DND-41 (cell line): ENCODE results near the gene PDE6B.
"Not testable (repeated sequence)": the region's sequence is repeated elsewhere in the genome, so short reads cannot be mapped to it uniquely, and the experiment has no call there.

Experiments used
- ATAC-seq: fragments of 200-7000 bp; cut with Tn5 transposase; 3 replicates; pipeline ENCODE4 v1.9.1; 2021; ENCODE audit warnings: low read depth; ENCODE audit not compliant: insufficient read depth
- DNase-seq: peaks from one replicate; pipeline ENCODE4 v3.0.0-alpha.2; 2020
- H2AFZ ChIP-seq: 2 replicates; pipeline ENCODE4 v1.6.0; 2012; ENCODE audit warnings: low read depth, low read length
- H3K27ac ChIP-seq: 2 replicates; pipeline ENCODE4 v1.5.1; 2012; ENCODE audit warnings: low read length, inconsistent platforms
- H3K27me3 ChIP-seq: fragments of 200-600 bp; sonication (generic); 2 replicates; pipeline ENCODE4 v1.6.0; 2012; ENCODE audit warnings: low read length, mild to moderate bottlenecking, inconsistent platforms; ENCODE audit not compliant: insufficient read depth, poor library complexity
- H3K36me3 ChIP-seq: 2 replicates; pipeline ENCODE4 v1.5.1; 2012; ENCODE audit warnings: low read length, inconsistent platforms; ENCODE audit not compliant: insufficient read depth
- H3K4me1 ChIP-seq: 2 replicates; pipeline ENCODE4 v1.5.1; 2012; ENCODE audit warnings: mild to moderate bottlenecking, low read length; ENCODE audit not compliant: insufficient read depth
- H3K4me2 ChIP-seq: 2 replicates; pipeline ENCODE4 v1.6.0; 2012; ENCODE audit warnings: mild to moderate bottlenecking, moderate library complexity, low read length, inconsistent platforms; ENCODE audit not compliant: insufficient read depth
- H3K4me3 ChIP-seq, 2 experiments: fragments of 200-600 bp in 1 of 2; shearing (Covaris generic) in 1 of 2; 2 replicates each; pipeline ENCODE4 v1.5.1; 2012 to 2016; ENCODE audit warnings: inconsistent platforms in 2 of 2, low read length in 2 of 2, mild to moderate bottlenecking in 2 of 2, low read depth in 1 of 2, moderate library complexity in 1 of 2
- H3K79me2 ChIP-seq: 2 replicates; pipeline ENCODE4 v1.6.0; 2012; ENCODE audit warnings: low read length, inconsistent platforms; ENCODE audit not compliant: insufficient read depth
- H3K9ac ChIP-seq: 2 replicates; pipeline ENCODE4 v1.6.0; 2012; ENCODE audit warnings: low read depth, mild to moderate bottlenecking, inconsistent platforms, low read length, moderate library complexity
- H3K9me3 ChIP-seq: 2 replicates; pipeline ENCODE4 v1.5.1; 2012; ENCODE audit warnings: low read length, moderate library complexity, mild to moderate bottlenecking, inconsistent platforms; ENCODE audit not compliant: insufficient read depth, severe bottlenecking
- H4K20me1 ChIP-seq: 2 replicates; pipeline ENCODE4 v1.6.0; 2012; ENCODE audit warnings: low read length; ENCODE audit not compliant: insufficient read depth
- EZH2 ChIP-seq: IDR thresholded peaks from 3 replicates; pipeline ENCODE4 v1.6.1; 2012; ENCODE audit warnings: borderline replicate concordance, low read depth, mild to moderate bottlenecking, moderate library complexity, low read length, inconsistent platforms; ENCODE audit not compliant: severe bottlenecking
- TF ChIP-seq, protein P1 (sequence below): IDR thresholded peaks from 2 replicates; pipeline ENCODE4 v1.5.1; 2012; ENCODE audit warnings: borderline replicate concordance, low read length, moderate library complexity, mild to moderate bottlenecking; ENCODE audit not compliant: poor library complexity, severe bottlenecking; ENCODE audit errors: extremely low read depth

The PDE6B gene

DNA sequence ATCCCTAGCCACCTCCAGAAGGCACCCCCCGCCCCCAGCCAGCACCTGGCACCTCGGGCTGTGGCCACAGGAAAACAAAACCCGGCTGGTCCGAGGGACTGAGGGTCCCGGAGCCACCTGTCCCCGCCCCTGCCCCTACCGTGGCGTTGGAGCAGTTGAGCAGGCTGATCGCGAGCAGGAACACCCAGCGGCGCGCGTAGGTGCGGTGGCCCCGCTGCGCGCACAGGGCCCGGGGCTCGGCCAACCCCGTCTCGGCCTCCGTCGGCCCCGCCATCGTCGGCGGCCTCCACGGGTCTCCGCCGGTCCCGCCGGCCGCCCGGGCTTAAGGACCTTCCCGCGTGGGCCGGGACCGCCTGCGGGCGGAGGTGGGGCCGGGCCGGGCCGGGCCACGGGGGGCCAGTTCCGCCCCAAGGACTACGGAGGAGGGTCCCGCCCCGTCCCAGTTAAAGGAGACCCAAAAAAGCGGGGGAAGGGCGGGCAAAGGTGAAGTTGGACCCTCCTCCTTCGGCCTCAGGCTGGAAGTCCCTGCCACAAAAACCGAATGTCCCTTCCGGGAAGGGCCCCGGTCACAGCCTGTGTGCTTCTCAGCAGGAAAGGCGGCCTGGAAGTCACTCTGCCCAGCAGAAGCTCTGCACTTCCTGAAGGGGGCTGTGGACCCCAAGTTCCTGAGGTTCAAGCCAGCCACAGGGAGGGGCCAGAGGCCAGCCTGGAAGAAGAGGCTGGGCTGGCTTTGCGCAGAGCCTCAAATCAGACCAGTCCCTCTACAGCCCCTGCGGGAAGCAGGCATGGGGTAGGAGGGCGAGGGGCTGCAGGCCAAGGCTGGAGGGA, 63.7 kb downstream of the PDE6B start, which contains the start of gene SLC49A3:
TSS of gene SLC49A3 (minus strand) at position 298 of the 828 bp plus-strand sequence. CDS start at position 274, 24 bp downstream.
- no peak within 1 kb of the TSS for H3K4me3 ChIP-seq

GRCh38 chr4:689723-690122, 64.3 kb downstream of the PDE6B start:
- TF ChIP-seq EZH2 = no peak
- TF ChIP-seq, protein P1, sequence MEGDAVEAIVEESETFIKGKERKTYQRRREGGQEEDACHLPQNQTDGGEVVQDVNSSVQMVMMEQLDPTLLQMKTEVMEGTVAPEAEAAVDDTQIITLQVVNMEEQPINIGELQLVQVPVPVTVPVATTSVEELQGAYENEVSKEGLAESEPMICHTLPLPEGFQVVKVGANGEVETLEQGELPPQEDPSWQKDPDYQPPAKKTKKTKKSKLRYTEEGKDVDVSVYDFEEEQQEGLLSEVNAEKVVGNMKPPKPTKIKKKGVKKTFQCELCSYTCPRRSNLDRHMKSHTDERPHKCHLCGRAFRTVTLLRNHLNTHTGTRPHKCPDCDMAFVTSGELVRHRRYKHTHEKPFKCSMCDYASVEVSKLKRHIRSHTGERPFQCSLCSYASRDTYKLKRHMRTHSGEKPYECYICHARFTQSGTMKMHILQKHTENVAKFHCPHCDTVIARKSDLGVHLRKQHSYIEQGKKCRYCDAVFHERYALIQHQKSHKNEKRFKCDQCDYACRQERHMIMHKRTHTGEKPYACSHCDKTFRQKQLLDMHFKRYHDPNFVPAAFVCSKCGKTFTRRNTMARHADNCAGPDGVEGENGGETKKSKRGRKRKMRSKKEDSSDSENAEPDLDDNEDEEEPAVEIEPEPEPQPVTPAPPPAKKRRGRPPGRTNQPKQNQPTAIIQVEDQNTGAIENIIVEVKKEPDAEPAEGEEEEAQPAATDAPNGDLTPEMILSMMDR = no peak
- DNase-seq = no peak
- ATAC-seq = no peak
- Histone ChIP-seq H3K9ac (no peak overlapping the region), H3K4me1 (no peaks in the 10 kb centered on the region), H2AFZ (no peak overlapping the region), H3K36me3 (no peaks in the 10 kb centered on the region), H4K20me1 (peaks cover 4% of the 10 kb centered on the region; the same call in 1 of the 2 replicates), H3K79me2 (no peaks in the 10 kb centered on the region), H3K4me3 (no peak overlapping the region), H3K4me2 (no peak overlapping the region), H3K9me3 (no peaks in the 10 kb centered on the region), H3K27ac (no peak overlapping the region), H3K27me3 (no peaks in the 10 kb centered on the region)

More for the DNA sequence above, 63.7 kb downstream of the PDE6B start, which contains the start of gene SLC49A3:
- no peak within 1 kb of the TSS for H3K4me2 ChIP-seq
- no peak within 1 kb of the TSS for H2AFZ ChIP-seq
- no peaks in the 10 kb centered on the region for H3K4me1 ChIP-seq
- ATAC-seq (no peak), DNase-seq (no peak)
- H3K36me3 ChIP-seq = no peaks in the 10 kb centered on the region
- no peaks in the 10 kb centered on the region for H3K27me3 ChIP-seq
- peaks cover 4% of the 10 kb centered on the region; the same call in 1 of the 2 replicates for H4K20me1 ChIP-seq
- no peak within 1 kb of the TSS for H3K27ac ChIP-seq
- no peak for TF ChIP-seq EZH2
- TF ChIP-seq, protein P1 = no peak
- H3K79me2 ChIP-seq = no peaks in the 10 kb centered on the region
- no peaks in the 10 kb centered on the region for H3K9me3 ChIP-seq
- H3K9ac ChIP-seq = no peak within 1 kb of the TSS

DNA sequence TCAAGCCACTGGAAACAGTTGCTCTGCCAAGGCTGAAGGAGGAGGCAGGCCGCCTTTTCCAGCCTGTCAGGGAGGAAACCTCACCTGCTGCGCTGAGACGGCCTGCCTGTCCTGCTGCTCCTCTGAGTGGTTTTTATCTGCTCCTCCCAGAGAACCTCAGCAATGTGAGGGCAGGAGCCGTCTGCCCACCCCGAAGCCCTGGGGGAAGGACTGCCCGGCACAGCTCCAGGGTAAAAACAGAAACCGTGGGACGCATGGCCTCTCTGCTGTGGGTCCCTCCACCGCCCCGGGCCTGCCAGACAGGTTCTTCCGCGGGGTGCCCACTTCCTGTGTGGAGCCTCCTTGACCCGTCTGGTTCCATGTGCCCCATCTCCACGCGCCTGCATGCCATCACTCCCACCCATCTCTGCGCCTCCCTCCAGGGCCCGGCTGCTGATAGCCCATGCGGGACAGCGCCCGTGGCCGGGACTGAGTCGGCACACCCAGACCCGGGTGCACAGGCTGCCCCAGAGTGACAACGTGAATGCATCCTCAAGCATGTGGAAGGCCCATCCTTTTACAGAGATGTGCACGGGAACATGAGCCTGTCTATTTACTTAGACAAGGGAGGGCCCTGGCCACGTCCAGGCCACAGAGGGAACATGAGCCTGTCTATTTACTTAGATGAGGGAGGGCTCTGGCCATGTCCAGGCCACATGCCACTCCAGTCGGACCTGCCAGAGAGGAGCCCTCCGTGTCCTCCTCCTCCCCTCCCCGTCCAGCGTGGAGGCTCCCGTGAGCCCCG, 67.6 kb downstream of the PDE6B start:
- Histone ChIP-seq H4K20me1 (peaks cover 4% of the 10 kb centered on the region; the same call in 1 of the 2 replicates), H2AFZ (no peak overlapping the region), H3K9ac (no peak overlapping the region), H3K27me3 (no peaks in the 10 kb centered on the region), H3K36me3 (no peaks in the 10 kb centered on the region), H3K79me2 (no peaks in the 10 kb centered on the region), H3K4me2 (no peak overlapping the region), H3K27ac (no peak overlapping the region), H3K9me3 (no peaks in the 10 kb centered on the region), H3K4me1 (no peaks in the 10 kb centered on the region), H3K4me3 (no peak overlapping the region)
- no peak for TF ChIP-seq EZH2
- TF ChIP-seq, protein P1 = no peak
- DNase-seq (no peak), ATAC-seq (no peak)

GRCh38 chr4:694341-694940, 69.1 kb downstream of the PDE6B start:
- not testable (repeated sequence) for H4K20me1 ChIP-seq, H3K4me3 ChIP-seq, H3K4me1 ChIP-seq, H2AFZ ChIP-seq, H3K79me2 ChIP-seq, H3K27ac ChIP-seq, H3K4me2 ChIP-seq, H3K27me3 ChIP-seq, H3K9me3 ChIP-seq, H3K9ac ChIP-seq, ATAC-seq, H3K36me3 ChIP-seq, DNase-seq
